Muscle layer of duodenum (tissue), 2 donors: ENCODE measurements around the gene MRM2.

Experiments
- H3K27ac ChIP-seq: one replicate; pipeline ENCODE4 v1.7.0; 2013; ENCODE audit warnings: mild to moderate bottlenecking, low read length
- H3K27me3 ChIP-seq: one replicate; pipeline ENCODE4 v1.7.0; 2013; ENCODE audit warnings: low read depth, mild to moderate bottlenecking, control low read depth, low read length
- H3K36me3 ChIP-seq, 2 donors: one replicate each; pipeline ENCODE4 v1.7.0; 2013; ENCODE audit warnings: low read length in 2 of 2, control low read depth in 1 of 2, mild to moderate bottlenecking in 1 of 2; ENCODE audit not compliant: insufficient read depth in 2 of 2, control insufficient read depth in 1 of 2
- H3K4me1 ChIP-seq, 2 donors: one replicate each; pipeline ENCODE4 v1.7.0; 2013; ENCODE audit warnings: low read length in 2 of 2, mild to moderate bottlenecking in 2 of 2, control low read depth in 1 of 2, moderate library complexity in 1 of 2; ENCODE audit not compliant: insufficient read depth in 2 of 2, control insufficient read depth in 1 of 2
- H3K4me3 ChIP-seq, 2 donors: one replicate each; pipeline ENCODE4 v1.7.0; 2013; ENCODE audit warnings: low read length in 2 of 2, low read depth in 1 of 2, mild to moderate bottlenecking in 1 of 2
- H3K9me3 ChIP-seq, 2 donors: one replicate each; pipeline ENCODE4 v1.7.0; 2013; ENCODE audit warnings: low read length in 2 of 2, control low read depth in 1 of 2, mild to moderate bottlenecking in 1 of 2; ENCODE audit not compliant: control insufficient read depth in 1 of 2
- donor health status: healthy.

The MRM2 gene

DNA sequence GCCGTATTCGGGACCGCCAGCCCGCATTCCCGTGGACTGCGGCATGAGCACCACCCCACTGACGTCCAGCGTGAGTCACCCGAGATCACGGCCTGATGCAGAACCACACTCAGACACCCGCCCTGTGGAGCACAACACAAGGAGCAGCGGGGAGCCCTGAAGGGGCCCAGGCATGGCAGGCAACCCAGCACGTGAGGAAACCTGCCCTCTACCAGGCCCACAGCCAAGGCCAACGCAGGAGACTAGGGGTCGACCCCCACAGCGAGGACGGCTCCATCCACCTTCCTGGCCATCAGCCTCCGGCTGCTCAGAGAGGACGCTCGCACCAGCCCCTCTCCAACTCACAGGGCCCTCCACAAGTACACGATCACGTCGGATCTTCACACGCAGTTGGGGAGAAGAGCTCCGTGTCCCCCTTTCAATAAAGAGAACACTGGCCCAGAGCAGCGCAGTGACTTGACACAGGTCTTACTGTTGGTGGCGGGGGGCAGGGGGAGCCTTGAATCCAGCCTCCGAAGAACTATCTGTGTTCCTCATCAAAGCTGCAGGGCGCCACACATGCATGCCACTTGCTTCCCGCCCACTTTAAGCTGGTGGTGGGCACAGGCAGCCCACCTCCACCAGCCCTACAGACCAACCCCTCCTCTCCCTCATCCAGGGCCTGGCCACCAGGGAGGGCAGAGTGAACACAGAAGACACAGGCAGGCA lies 31.3 kb downstream of the MRM2 start:
- Histone ChIP-seq H3K27me3 (no peaks in the 10 kb centered on the region), H3K36me3 (peaks cover 12 to 66% of the 10 kb centered on the region in 2 donors), H3K4me3 (no peak overlapping the region), H3K9me3 (no peaks in the 10 kb centered on the region), H3K27ac (no peak overlapping the region), H3K4me1 (no peaks in the 10 kb centered on the region)

DNA sequence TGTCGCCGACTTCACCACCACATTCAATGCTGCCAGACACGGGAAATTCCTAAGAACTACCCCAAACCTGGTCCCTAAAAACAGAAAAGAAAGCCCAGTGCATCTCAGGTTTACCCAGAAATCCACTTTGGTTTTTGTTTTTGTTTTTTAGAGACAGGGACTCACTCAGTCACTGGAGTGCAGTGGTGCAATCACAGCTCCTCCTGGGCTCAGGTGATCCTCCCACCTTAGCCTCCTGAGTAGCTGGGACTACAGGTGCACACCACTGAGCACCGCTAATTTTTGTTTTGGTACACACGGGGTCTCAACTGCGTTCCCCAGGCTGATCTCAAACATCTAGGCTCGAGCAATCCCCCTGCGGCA lies 32.1 kb downstream of the MRM2 start:
- Histone ChIP-seq H3K4me3 (no peak overlapping the region), H3K4me1 (peaks cover 0 to 4% of the 10 kb centered on the region in 2 donors), H3K27ac (no peak overlapping the region), H3K27me3 (no peaks in the 10 kb centered on the region), H3K36me3 (peaks cover 8 to 59% of the 10 kb centered on the region in 2 donors), H3K9me3 (no peaks in the 10 kb centered on the region)

DNA sequence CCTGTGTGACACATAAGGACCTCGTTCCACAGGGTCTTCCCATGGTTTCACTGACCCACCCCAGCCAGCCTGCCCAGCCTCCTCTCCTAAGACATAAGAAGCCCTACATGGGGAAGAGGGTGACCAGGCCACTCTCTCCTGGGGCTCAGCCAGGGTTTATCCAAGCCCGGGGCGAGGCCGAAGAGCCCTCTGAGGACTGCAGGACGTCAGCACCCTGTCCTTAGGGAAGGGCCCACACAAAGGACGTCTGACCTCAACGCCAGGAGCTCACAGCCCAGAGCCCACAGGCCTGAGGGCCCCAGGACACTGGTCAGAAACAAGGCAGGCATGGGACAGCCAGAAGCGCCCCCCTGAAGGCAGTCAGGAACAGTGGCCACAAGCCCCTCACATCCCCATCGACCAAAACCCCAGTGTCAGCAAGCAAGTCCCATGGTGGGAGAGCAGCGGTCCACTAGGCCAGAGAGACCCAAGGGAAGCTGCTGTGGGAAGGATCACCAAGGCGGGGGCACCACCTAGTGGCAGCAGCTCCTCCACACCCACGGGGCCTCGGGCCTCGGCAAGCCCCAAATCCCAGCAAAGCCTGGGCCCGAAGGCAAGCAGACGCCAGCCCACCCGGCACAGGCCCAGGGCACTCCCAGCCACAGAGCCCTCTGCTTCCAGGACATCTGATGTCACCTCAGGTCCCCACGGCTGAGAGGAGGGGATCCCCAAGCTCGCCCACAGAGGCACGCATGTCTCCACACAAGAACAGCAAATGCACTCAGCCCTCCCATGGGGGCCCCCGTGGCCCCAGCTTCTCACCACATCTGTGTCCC lies 32.7 kb downstream of the MRM2 start:
- Histone ChIP-seq H3K27me3 (no peaks in the 10 kb centered on the region), H3K36me3 (peaks cover 8 to 53% of the 10 kb centered on the region in 2 donors)

DNA sequence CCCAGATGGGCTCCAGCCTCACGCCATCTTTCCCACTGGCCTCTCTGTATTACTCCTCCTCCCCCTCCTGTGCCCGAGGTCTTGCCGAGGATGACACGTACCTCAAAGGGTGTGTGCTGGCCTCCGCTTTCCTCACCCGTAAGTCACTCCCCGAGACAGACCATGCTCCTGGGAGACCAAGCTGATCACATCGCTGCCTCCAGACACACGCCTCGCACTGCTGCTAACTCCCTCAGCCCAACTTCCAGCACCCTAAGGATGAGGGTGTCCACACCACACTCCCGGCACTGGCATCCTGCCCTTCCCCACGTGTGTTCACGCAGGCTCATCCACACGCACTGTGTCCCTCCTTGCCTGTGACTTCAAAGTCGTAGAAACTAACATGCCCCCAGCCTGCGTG lies 33.3 kb downstream of the MRM2 start:
- no peak overlapping the region for H3K27ac ChIP-seq
- H3K4me3 ChIP-seq: no peak overlapping the region
- H3K9me3 ChIP-seq: no peaks in the 10 kb centered on the region
- H3K36me3 ChIP-seq: peaks cover 8 to 47% of the 10 kb centered on the region in 2 donors
- no peaks in the 10 kb centered on the region for H3K27me3 ChIP-seq
- H3K4me1 ChIP-seq: peaks cover 0 to 13% of the 10 kb centered on the region in 2 donors

More for the DNA sequence above, 32.7 kb downstream of the MRM2 start:
- Histone ChIP-seq H3K4me3 (no peak overlapping the region), H3K4me1 (peaks cover 0 to 6% of the 10 kb centered on the region in 2 donors), H3K27ac (no peak overlapping the region), H3K9me3 (no peaks in the 10 kb centered on the region)

DNA sequence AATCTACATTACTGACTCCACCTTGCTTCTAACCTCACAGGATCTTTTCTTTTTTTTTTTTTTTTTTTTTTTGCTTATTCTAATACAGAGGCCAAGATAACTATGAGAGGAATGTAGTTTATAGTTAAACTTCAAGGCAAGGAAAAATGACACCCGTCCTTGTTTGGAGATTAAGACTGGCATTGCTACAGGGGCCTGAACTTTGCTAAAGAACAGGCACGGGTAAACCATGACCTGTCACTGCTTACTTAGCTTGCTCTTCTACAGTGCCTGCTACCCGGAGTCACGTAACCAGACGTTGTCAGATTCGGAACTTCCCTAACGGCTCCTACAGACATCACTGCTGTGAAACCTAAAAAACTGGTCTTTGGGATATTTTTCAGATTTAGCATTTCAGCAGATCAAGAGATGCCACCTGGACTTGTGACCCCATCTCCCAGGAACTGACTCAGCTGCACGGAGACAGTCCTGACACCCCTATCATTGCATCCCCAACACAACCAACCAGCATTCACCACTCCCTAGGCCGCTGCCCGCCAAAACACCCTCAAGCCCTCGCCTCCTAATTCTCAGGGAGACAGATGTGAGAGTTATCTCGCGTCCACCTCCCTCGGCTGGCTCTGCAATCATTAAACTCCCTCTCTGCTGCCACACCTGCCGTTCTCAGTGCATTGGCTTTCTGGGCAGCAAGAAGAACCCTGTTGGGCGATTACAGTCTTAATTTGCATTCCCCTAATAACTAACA lies 36.8 kb downstream of the MRM2 start:
- H3K9me3 ChIP-seq: no peaks in the 10 kb centered on the region
- no peak overlapping the region for H3K27ac ChIP-seq
- no peak overlapping the region for H3K4me3 ChIP-seq
- peaks cover 0 to 23% of the 10 kb centered on the region in 2 donors for H3K4me1 ChIP-seq
- peaks cover 8 to 16% of the 10 kb centered on the region in 2 donors for H3K36me3 ChIP-seq
- H3K27me3 ChIP-seq: no peaks in the 10 kb centered on the region

DNA sequence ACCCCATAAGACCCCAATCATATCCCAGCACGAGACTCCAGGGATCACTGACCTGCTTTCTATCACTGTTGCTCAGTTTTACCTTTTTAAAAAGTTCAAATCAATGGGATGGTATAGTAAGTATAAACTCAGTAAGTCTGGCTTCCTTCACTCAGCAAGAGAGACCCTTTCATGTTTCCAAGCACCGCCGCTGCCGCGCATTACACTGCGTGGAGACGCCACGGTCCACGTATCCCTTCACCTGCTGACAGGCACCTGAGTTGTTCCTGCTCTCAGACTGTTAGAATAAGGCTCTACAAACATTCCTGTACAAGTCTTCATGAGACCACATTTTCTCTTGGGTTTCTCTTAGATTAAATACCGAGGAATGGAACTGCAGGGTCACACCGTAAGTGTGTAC lies 37.6 kb downstream of the MRM2 start:
- no peak overlapping the region for H3K4me3 ChIP-seq
- no peaks in the 10 kb centered on the region for H3K9me3 ChIP-seq
- peaks cover 8 to 22% of the 10 kb centered on the region in 2 donors for H3K36me3 ChIP-seq
- H3K4me1 ChIP-seq: peaks cover 0 to 23% of the 10 kb centered on the region in 2 donors
- no peaks in the 10 kb centered on the region for H3K27me3 ChIP-seq
- no peak overlapping the region for H3K27ac ChIP-seq

DNA sequence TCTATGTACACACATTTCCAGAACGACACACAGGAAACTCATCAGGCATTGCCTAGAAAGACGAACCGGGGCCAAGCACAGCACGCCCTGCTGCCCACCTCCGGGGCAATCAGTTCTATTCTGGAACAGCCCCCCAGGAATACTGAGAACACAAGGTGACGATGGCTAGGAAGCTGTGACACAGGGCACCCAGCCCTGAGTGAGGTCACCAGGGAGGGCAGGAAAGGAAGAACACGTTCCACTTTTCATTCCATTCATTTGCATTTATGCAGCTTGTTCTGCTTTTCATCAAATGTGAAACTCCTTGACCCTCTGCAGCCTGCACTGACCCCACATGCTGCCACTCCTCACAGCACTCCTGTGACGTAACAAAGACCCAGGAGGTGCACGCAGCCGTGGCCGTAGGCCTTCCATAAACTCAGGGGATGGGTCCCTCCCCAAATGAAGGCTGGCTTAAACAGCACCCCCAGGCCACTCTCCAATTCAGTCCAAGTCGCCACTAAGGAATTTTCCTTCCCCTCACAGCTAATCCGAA lies 38.2 kb downstream of the MRM2 start:
- Histone ChIP-seq H3K4me3 (no peak overlapping the region), H3K4me1 (peaks cover 0 to 23% of the 10 kb centered on the region in 2 donors), H3K27ac (no peak overlapping the region), H3K9me3 (no peaks in the 10 kb centered on the region), H3K27me3 (no peaks in the 10 kb centered on the region), H3K36me3 (peaks cover 8 to 22% of the 10 kb centered on the region in 2 donors)

DNA sequence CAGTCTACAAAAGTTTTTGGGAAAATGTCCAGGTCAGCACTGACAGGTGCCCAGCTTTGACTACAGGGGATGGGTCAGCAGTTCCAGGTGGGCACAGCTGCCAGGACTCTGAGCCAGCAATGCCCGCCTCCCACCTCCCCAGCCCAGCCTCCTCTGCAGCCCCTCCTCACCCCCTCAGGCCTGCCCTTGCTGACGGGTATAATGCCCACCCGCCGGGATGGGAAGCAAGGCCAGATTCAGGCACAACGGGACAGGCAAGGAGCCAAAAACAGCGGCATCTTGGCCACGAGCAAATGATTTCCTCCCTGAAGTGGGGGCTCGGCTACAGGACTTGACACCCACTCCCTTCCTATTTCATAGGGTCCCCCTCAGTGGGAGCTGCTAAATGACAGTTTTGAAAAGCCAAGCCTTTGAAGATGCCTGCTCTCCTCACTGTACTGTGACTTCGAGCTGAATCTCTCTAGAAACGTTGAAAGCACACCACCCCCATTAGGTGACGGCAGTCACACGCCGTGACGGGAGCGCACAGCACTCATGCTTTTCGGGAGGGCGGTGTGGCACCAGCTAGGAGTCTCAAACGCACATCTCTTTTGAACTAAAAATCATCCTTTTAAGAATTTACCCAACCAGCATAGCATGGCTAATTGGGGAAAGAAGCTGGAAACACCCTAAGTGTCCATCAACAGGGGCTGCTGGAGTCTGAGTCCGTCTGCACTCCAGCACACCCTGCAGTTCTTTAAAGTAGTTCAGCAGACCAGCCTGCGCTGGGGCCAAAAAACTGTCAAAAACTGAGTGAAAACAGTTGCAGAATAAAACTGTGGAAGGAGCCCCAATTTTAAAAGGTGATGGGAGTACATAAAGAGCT lies 38.9 kb downstream of the MRM2 start:
- H3K9me3 ChIP-seq: no peaks in the 10 kb centered on the region
- H3K4me1 ChIP-seq: peaks cover 0 to 23% of the 10 kb centered on the region in 2 donors
- H3K27me3 ChIP-seq: no peaks in the 10 kb centered on the region
- peaks cover 6 to 19% of the 10 kb centered on the region in 2 donors for H3K36me3 ChIP-seq
- no peak overlapping the region for H3K27ac ChIP-seq
- H3K4me3 ChIP-seq: no peak overlapping the region

DNA sequence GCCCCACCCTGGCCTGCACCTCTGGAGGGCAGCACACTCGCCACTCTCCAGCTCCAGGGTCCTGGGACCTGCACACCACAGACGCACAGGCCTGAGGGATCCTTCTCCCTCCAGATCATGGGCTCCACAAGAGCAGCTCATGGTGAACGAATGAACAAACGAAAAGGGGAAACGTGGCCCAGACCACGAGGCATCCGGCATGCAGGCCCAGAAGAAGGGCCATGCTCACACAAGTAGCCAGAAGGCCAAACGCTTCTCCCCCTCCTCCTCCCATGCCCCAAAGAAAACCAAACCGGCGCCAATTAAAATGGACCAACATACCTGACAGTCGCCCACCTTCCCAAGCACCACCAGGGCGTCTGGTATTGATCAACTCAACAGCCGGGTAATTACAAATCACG lies 39.6 kb downstream of the MRM2 start:
- Histone ChIP-seq H3K4me3 (no peak overlapping the region), H3K9me3 (no peaks in the 10 kb centered on the region), H3K36me3 (peaks cover 0 to 12% of the 10 kb centered on the region in 2 donors), H3K27ac (no peak overlapping the region), H3K27me3 (no peaks in the 10 kb centered on the region), H3K4me1 (peaks cover 0 to 23% of the 10 kb centered on the region in 2 donors)

DNA sequence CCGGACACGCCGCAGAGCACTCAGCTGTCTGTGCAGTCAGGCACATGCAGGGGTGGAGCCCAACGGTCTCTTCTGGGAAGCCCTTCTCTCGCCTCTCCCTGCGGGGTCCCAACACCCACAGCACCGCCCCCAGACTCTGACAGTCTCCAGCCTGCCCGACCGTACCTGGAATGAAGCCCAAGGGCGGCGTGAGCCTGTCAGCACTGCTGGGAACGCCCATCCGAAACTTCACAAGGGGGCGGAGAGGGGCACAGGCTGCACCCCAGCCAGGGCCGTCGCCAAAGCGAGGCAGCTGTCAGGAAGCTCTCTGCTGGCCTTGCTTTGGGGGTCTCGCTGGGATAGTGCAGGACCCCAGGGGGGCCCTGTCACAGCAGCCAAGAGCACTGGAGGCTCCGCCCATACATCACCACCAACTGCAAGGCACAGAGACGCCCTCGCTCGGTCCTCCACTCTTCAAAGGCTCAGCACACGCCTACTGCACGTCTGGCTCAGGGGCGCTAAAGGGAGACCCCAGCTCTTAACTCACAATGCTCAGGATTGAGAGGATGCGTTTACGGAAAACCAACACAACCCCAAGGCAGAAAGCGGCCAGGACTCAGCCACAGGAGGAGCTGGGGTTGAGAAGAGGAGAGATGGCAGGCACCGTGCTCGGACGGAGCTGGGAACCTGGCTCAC lies 40.2 kb downstream of the MRM2 start:
- Histone ChIP-seq H3K4me1 (peaks cover 0 to 23% of the 10 kb centered on the region in 2 donors), H3K27ac (no peak overlapping the region), H3K27me3 (no peaks in the 10 kb centered on the region), H3K9me3 (no peaks in the 10 kb centered on the region), H3K36me3 (peaks cover 0 to 9% of the 10 kb centered on the region in 2 donors), H3K4me3 (no peak overlapping the region)
